HG02623 (cell line): ENCODE data around the gene UBAC1.

Experiments
- ATAC-seq: cut with Tn5 transposase; IDR thresholded peaks from one replicate; pipeline ENCODE4 v1.9.1; 2021; ENCODE audit warnings: moderate library complexity; ENCODE audit not compliant: unreplicated experiment

Gene UBAC1

GRCh38 chr9:135961277-135961715, at the start of gene UBAC1:
Gene UBAC1, minus strand, starts transcription at chr9:135961373. Its CDS starts 211 bp downstream, at chr9:135961162.
- peak; percentile 94 for ATAC-seq

- no peak for ATAC-seq
Measured at GRCh38 chr9:136010615-136011361, 49.6 kb upstream of the UBAC1 start.

GRCh38 chr9:136010176-136010575, 49.0 kb upstream of the UBAC1 start:
- ATAC-seq, result no peak

- ATAC-seq, result no peak
Measured at GRCh38 chr9:136009516-136009915, 48.3 kb upstream of the UBAC1 start.

GRCh38 chr9:136008693-136008997, 47.5 kb upstream of the UBAC1 start:
- ATAC-seq, result no peak

- no peak for ATAC-seq
Measured at GRCh38 chr9:136007934-136008692, 46.9 kb upstream of the UBAC1 start.

- no peak for ATAC-seq
Measured at GRCh38 chr9:136007276-136007933, 46.2 kb upstream of the UBAC1 start.

GRCh38 chr9:136006169-136006568, 45.0 kb upstream of the UBAC1 start:
- no peak for ATAC-seq

- ATAC-seq, result no peak
Measured at GRCh38 chr9:136004712-136005111, 43.5 kb upstream of the UBAC1 start.

- ATAC-seq, result no peak
Measured at GRCh38 chr9:136004219-136004618, 43.0 kb upstream of the UBAC1 start.

GRCh38 chr9:136003411-136004218, 42.4 kb upstream of the UBAC1 start:
- no peak for ATAC-seq

- no peak for ATAC-seq
Measured at GRCh38 chr9:136002881-136003280, 41.7 kb upstream of the UBAC1 start.

GRCh38 chr9:136002215-136002614, 41.0 kb upstream of the UBAC1 start:
- no peak for ATAC-seq

GRCh38 chr9:136001231-136001630, 40.1 kb upstream of the UBAC1 start:
- no peak for ATAC-seq

GRCh38 chr9:135998410-135999071, 37.4 kb upstream of the UBAC1 start:
- ATAC-seq, result no peak

GRCh38 chr9:135998016-135998380, 36.8 kb upstream of the UBAC1 start:
- ATAC-seq, result no peak

- no peak for ATAC-seq
Measured at GRCh38 chr9:135997090-135998015, 36.2 kb upstream of the UBAC1 start.

GRCh38 chr9:135995816-135996215, 34.6 kb upstream of the UBAC1 start:
- no peak for ATAC-seq

- ATAC-seq, result no peak
Measured at GRCh38 chr9:135994501-135995192, 33.5 kb upstream of the UBAC1 start.
